Panc1 (cell line): ENCODE results near the gene CIAO3.

ENCODE experiments used
- CTCF ChIP-seq: fragments of 450-650 bp; IDR thresholded peaks from 2 replicates; pipeline ENCODE4 v1.5.1; 2017; ENCODE audit warnings: mild to moderate bottlenecking
- POLR2AphosphoS5 ChIP-seq: IDR thresholded peaks from 2 replicates; pipeline ENCODE4 v1.6.1; 2012; ENCODE audit warnings: mild to moderate bottlenecking, low read depth, low read length, moderate library complexity
- REST ChIP-seq, 2 experiments: IDR thresholded peaks; 2 replicates each; pipeline ENCODE4 v1.6.1; 2011 to 2012; ENCODE audit warnings: low read depth in 2 of 2, control low read depth in 1 of 2, low read length in 1 of 2, mild to moderate bottlenecking in 1 of 2, moderate library complexity in 1 of 2; ENCODE audit not compliant: insufficient read depth in 1 of 2
- SIN3A ChIP-seq: IDR thresholded peaks from 2 replicates; pipeline ENCODE4 v1.6.1; 2012; ENCODE audit warnings: low read depth, mild to moderate bottlenecking, low read length, moderate library complexity, borderline replicate concordance; ENCODE audit not compliant: insufficient read depth
- TCF7L2 ChIP-seq: IDR thresholded peaks from 2 replicates; pipeline ENCODE4 v1.6.1; 2011; ENCODE audit warnings: mild to moderate bottlenecking, low read depth, low read length, inconsistent platforms

- TF ChIP-seq CTCF (no peak), SIN3A (no peak), POLR2AphosphoS5 (no peak), REST (IDR thresholded peaks at IDR 0.05; ENCODE audit: insufficient read depth in 1 of 2, low read depth in 2 of 2, low read length in 1 of 2) (no peak), TCF7L2 (no peak)
These were observed 18.5 kb upstream of the CIAO3 start for GRCh38 chr16:759110-759910.
